Stimulated activated CD4-positive, alpha-beta T cell treated with anti-CD3 and anti-CD28 coated beads, Interleukin-15, amount 100 ng/mL, for 1 hour (primary cell): ENCODE measurements around the gene NGRN.
"Not testable (repeated sequence)": the region's sequence is repeated elsewhere in the genome, so short reads cannot be mapped to it uniquely, and the experiment has no call there.

ENCODE experiments used
- DNase-seq, 2 donors: peaks; one replicate each; pipeline ENCODE4 v3.0.0-alpha.2; 2020; ENCODE audit warnings: low read depth in 1 of 2, low spot score in 1 of 2

The NGRN gene

GRCh38 chr15:90278467-90278866, 13.0 kb downstream of the NGRN start:
- DNase-seq, result not testable (repeated sequence)

GRCh38 chr15:90280743-90281142, 15.3 kb downstream of the NGRN start:
- DNase-seq, result not testable (repeated sequence)

GRCh38 chr15:90281637-90282036, 16.2 kb downstream of the NGRN start:
- not testable (repeated sequence) for DNase-seq

GRCh38 chr15:90286678-90287077, 21.2 kb downstream of the NGRN start:
- no peak for DNase-seq

GRCh38 chr15:90287101-90287500, 21.6 kb downstream of the NGRN start:
- no peak for DNase-seq

- DNase-seq, result no peak
These were observed 22.5 kb downstream of the NGRN start for GRCh38 chr15:90287946-90288345.

GRCh38 chr15:90291679-90292356, 26.3 kb downstream of the NGRN start:
- no peak for DNase-seq

GRCh38 chr15:90293040-90293810, 27.8 kb downstream of the NGRN start:
- DNase-seq, result peak; percentile 40 to 61

GRCh38 chr15:90294159-90294558, 28.7 kb downstream of the NGRN start:
- no peak for DNase-seq

- no peak for DNase-seq
These were observed 29.3 kb downstream of the NGRN start for GRCh38 chr15:90294601-90295269.

GRCh38 chr15:90295270-90295648, 29.8 kb downstream of the NGRN start:
- DNase-seq, result no peak

- not testable (repeated sequence) for DNase-seq
These were observed 30.9 kb downstream of the NGRN start for GRCh38 chr15:90296316-90296884.

GRCh38 chr15:90297021-90297420, 31.5 kb downstream of the NGRN start:
- DNase-seq, result no peak

GRCh38 chr15:90300541-90300940, 35.1 kb downstream of the NGRN start:
- DNase-seq, result no peak

- DNase-seq, result peak; percentile 29 to 43
These were observed 35.7 kb downstream of the NGRN start for GRCh38 chr15:90300988-90301706.

GRCh38 chr15:90301707-90302300, 36.3 kb downstream of the NGRN start:
- DNase-seq, result no peak

GRCh38 chr15:90305355-90305754, 39.9 kb downstream of the NGRN start:
- DNase-seq, result not testable (repeated sequence)

- no peak for DNase-seq
These were observed 40.5 kb downstream of the NGRN start for GRCh38 chr15:90305932-90306331.

GRCh38 chr15:90306560-90306959, 41.1 kb downstream of the NGRN start:
- DNase-seq, result peak in 1 of 2 donors; percentile 13

GRCh38 chr15:90307661-90308060, 42.2 kb downstream of the NGRN start:
- no peak for DNase-seq

- no peak for DNase-seq
These were observed 43.5 kb downstream of the NGRN start for GRCh38 chr15:90309020-90309419.
